Activated T-cell treated with anti-CD3 and anti-CD28 coated beads for 48 hours (primary cell): Measurements from ENCODE around the gene CADM2.

Source experiments
- DNase-seq: peaks from one replicate; pipeline ENCODE4 v3.0.0-alpha.2; 2020; ENCODE audit warnings: low read depth

Gene CADM2

DNA sequence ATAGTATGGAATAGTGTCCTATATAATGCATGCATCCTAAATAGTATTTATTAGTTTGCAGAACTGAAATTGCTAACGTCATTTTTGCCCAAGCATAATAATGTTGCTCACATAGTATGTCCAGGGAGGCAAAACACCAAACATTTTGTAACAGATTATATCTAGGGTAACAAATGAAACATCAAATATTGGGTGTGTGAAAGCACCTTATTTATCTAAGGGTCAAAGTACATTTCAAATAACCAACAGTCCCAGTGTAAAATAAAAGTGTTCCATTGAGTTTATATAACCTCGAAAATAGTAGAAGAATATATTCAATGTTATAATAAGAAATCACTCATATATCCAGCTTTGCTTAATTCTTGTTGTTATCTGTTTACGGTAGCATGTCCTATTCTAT, 363.1 kb downstream of the CADM2 start:
- no peak for DNase-seq

DNA sequence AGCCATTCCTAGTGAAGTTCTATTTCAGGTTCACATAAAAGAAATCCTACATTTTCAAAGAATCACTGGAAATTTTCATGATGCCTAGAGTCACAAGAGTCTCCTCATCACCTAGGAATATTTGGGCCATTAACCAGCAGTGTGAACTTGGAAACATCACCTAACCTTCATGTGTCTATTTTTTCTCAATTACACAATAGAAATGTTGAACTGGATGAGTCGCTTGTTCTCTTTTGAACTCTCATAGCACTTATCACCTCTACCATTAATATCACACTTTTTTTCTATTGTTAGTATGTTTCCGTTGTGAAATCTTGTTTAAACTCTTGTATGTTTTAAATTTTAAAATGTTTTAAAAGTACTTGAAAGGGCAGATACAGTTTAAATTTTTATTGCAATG, 371.3 kb downstream of the CADM2 start:
- no peak for DNase-seq

DNA sequence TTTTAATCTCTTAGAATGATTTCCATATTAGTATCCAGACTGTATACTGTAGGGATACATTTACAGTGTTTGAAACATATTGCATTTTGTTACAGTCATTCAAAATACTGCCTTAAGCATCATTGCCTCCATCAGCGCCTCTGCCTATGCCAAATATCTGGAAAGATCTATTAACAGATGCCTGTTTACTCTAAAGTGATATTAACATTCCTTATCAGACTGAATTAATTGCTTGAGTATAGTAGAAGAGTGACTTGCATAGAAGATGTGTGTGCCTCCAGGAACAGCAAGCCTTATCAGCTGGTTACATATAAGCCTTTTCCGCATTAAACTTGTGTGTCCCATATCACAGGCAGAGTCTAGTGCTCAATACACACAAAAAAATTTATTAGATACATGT, 379.1 kb downstream of the CADM2 start:
- DNase-seq: no peak

DNA sequence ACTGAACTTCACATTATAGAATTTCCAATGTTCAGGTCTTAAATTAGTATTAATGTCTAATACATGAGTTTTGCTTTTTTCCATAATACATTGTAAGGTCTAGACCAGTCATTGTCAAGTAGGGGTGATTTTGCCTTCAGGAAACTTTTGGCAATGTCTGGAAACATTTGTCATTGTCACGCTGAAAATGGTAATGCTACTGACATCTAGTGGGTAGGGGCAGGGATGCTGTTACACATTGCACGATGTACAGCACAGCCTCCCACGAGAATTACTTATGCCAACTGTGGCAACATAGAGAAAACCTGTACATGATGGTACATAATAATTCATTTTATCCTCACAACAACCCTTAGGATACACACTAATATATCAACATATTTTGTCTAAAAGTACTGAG, 384.1 kb downstream of the CADM2 start:
- no peak for DNase-seq

DNA sequence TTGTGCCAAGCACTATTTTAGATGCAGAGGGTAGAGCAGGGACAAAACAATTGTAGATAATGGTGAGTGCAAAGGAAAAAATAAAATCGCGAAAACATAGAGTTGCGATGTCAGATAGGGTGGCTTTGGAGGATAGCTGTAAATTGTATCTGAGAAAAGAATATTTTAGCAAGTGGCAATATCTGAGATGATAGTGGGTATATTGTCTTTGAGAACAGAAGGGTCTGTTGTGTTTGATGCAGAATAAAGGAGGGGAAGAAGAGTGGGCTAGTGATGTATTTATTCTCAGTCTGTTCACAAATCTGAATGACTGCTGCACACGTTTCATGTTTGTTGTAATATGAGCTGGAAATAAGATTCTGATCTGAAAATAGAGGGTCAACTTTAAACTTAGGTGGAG, 396.8 kb downstream of the CADM2 start:
- DNase-seq: no peak

DNA sequence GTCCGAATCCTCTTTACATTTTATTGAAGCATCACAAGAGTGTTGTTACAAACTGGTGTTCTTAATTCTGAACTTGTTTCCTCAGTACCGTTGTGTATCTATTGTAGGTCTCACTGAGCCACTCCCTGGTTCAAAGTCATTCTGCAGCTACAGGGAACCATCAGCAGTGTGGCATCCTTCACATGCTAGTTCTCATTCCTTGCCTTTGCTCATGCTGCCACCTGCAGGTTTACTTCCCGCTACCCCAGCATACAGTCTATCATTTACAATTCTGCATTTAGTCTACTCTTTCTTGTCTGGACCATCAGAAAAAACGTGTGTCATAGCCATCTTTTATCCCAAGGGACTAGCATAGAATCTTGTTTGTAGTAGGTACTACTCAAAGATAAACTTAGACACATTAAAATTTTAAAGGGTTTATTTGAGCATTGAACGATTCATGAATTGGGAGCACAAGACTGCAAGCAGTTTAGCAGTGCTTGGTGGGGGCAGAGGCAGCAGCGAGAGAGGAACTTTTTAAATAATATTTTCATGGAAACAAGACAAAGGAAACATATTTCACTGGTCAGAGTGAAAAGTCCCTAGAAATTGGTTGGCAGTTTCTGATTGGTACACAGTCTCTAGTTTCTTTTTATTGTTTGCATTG, 402.1 kb downstream of the CADM2 start:
- no peak for DNase-seq

DNA sequence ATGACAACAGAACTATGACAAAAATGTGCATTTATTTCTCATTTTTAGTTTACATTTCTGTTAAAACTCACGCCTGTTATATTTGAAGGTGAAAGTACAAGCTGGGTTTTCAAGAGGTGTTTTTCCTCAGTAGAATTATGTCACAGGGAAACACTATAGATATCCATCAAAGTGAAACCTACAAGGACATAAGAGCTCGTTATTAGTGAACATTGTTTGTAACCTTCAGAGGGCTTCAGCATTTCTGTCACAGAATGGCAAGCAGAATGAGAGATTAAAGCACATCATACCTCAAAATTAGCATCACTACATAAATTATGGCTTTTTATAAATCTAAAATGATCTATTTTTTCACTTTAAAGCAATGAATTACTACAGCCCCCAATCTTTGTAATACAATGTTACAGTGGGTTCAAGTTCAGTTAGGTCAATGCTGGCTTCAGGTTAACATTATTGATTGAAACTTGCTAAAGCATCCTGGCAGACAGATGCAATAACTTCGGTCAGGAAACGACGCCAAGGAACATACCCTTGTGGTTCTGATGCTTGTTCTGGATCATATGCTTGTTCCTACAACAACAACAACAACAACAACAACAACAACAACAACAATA, 405.6 kb downstream of the CADM2 start:
- no peak for DNase-seq

DNA sequence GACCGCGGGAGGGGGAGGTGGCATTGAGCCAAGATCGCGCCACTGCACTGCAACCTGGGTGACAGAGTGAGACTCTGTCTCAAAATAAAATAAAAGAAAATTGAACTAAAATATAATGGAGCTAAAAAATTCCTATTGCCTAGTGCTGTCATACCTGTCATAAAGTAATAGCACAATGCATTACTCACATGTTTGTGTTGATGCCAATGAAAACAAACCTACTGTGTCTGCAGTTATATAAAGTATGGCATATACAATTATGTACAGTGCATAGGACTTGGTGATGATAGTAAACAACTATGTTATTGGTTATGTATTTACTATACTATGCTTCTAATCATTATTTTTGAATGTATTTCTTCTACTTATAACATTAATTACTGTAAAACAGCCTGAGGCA, 411.6 kb downstream of the CADM2 start:
- no peak for DNase-seq

DNA sequence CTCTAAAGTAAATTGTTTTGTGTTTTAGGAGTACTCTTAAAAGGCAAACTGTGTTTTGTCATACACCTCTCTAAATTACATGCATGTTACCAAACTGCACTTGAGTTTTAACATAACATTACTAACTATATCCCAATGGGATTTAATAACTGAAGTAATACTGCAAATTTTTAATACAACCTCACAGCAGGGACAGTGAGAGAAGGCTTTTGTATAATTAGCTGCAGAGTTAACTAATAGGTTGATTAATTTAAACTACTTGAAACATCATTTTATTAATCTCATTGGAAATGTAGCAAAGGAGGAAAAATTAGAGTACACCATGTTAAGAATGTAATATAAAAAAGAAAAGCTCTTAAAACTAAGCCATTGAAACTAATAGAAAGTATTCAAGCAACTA, 417.3 kb downstream of the CADM2 start:
- DNase-seq: no peak

DNA sequence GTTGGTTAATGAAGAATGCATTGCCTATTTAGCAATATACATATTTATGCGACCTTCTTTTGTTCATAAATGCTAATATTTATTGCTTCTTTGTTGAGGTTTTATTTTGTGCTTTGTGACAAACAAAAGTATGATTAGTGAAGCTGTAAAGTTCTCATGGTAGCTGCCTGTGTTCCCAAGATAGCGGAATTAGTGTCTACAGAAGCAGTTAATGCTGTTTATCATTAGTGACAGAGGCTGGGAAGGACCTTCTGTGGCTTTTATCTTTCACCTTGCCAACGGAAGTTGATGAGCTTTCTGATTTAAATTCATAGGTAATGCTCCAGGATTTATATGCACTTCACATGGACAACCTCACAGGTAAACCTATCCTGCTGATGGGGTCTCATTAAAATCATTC, 418.3 kb downstream of the CADM2 start:
- no peak for DNase-seq

DNA sequence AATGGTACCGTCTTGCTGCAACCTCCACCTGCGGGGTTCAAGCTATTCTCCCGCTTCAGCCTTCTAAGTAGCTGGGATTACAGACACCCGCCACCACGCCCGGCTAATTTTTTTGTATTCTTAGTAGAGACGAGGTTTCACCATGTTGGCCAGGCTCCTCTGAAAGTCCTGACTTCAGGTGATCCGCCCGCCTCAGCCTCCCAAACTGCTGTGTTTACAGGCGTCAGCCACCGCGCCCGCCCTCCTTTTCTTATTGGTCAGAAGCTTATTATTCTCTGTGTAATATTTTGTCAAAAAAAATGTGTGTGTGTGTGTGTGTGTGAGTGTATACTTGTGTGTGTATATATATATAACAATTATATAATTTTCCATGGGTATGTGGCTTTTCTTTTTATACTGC, 425.6 kb downstream of the CADM2 start:
- no peak for DNase-seq

DNA sequence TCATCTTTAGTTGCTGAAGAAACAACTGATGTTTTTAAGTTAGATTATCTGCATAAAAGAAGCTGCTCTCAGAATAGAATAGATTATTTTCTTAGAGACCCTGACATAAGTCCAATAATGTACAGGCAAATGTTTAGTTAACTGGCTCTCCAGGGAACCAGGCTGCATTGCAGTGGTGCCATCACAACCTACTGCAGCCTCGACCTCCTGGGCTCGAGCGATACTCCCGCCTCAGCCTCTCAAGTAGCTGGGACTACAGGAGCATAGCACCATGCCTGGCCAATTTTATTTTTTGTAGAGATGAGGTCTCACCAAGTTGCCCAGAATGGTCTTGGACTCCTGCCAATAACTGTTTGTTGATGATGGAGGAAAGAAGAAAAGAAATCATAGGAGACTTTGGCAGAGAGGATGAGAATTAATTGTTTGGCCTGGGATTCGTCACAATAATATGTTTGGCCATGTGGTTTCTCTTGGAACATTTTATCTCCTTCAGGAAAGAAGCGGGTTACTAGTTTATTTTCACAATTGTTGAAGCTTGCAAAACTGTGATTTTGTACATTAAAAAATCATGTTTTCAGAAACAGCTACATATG, 429.2 kb downstream of the CADM2 start:
- no peak for DNase-seq

DNA sequence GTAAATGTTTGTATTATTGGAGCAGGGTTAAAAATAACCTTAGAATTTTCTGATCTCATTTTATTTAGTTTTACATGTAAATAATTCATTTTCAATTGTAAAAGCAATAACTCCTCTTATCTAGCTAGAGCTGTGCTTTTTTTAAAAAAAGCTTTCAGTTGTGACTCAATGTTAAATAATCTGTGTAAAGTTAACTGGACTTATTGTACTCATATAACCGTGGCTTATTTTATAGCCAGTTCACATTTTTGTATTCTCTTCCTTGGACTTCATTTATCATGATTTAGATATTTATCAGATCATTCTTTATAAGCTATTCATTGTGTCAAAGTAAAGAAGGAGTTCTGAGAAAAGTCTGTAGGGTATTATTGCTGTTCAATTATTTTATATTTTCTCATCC, 435.6 kb downstream of the CADM2 start:
- DNase-seq: no peak

DNA sequence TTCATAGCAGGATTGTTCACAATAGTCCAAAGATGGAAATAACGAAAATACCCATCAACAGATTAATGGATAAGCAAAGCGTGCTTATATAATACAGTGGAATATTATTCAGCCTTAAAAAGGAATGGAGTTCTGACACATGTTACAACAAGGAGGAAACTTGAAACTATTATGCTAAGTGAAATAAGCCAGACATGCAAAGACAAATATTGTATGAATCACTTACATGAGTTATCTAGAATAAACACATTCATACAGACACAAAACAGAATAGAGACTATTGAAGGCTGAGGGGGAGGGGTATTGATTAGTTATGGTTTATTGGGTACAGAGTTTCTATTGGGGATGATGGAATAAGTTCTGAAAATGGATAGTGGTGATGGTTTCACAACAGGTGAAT, 438.6 kb downstream of the CADM2 start:
- no peak for DNase-seq

DNA sequence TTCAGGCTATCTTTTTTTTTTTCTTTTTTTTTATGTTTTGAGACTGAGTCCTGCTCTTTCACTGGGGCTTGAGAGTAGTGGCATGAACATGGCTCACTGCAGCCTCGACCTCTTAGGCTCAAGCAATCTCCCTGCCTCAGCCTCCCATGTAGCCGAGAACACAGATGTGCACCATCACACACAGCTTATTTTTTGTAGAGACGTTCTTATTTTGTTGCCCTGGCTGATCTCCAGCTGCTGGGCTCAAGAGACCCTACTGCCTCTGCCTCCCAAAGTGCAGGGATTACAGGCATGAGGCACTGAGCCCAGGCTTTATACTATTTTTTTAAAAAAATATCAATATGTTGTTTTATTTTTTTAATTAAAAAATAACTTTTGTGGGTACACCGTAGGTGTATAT, 467.3 kb downstream of the CADM2 start:
- no peak for DNase-seq

DNA sequence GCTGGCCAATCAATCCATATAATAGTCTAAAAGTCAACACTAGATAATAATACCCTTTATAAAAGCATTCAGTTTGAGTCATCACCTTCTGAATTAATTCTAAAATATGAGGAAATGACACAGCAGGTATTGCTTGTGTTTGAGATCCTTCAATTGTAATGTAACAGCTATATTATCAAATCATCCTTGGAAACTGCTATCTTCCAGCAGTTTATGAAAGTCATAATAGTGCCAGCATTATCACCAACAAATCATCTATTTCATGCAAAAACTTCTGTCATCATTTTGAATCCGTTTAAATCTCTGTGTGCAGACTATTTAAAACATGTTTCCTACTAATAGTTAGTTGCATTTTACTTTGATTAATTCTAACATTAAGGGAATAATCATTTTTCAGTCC, 468.7 kb downstream of the CADM2 start:
- DNase-seq: no peak

DNA sequence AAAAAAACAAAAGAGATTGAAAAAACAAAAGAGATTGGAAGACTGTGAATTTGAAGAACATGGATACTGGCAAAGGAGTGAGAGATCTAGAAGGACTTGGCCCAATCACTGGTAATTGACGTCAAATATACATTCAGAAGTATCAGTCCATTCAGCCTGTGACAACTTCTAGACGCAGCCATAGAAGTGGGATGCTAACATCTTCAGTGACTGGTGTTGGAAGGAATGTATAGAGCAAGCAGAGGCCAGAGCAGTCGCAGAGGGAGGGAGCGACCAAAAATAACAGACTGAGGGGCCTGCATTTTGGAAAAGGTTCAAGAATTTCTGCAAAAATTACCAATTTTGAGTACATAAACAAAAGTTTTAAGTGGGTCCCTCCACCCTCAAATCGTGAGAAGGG, 473.3 kb downstream of the CADM2 start:
- DNase-seq: no peak

DNA sequence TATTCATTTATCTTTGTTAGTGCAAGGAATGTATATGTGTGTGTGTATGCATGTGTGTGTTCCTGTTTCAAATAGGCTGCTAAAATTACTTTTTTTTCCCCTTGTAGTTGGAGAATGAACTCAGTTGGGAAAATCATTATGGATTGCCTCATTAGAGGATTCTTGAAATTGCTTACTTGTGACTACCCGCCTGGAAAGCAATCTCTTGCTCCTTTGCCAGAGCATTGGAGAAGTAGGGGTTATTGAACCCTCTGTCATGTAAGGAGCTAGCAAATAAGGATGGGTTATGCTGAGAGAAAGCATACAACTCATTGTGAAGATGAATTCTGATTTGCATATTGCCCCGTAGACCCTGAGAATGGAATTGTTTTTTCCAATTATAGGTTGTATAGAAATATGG, 474.5 kb downstream of the CADM2 start:
- no peak for DNase-seq

DNA sequence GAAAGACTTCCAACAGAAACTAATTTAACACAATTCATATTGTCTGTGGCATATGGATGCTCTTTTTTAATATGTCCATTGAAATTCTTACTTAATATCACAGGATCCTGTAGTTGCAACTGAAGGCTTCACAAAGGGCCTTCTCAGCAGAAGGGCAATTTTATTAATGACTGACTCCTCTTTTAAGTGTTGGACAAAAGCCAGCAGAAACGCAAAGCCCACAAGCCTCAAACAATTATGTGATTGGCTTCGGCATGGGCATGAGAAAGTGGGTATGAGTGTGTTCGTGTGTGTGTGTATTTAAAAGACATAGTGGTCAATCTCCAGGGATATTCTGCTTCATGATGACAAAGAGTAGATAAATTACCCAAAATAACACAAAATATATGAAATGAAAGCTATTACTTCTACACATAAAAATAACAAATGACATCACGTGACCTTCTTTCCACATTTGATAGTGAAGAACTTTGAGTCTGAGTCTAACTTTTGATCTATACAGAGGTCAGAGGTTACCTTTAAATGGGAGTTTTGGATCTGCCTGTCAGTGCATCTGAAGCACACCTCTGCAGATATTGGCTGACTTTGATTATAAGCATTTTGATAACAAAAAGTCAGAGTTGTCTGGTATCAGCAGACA, 496.9 kb downstream of the CADM2 start:
- no peak for DNase-seq

DNA sequence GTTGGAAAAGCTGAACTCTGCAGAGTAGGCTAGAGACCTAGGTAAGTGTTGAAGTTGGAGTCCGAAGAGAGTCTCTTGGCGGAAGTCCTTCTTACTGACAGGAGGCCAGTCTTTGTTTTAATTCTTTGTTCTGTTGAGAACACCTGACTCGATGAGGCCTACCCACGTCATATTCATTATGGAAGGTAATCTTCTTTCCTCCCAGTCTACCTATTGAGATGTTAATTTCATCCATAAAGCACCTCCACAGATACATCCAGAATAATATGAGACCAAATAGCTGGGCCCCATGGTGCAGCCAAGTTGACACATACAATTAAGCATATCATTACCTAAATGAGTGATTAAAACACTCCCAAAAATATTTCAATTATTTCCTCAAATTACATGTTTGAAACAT, 515.5 kb downstream of the CADM2 start:
- DNase-seq: no peak

DNA sequence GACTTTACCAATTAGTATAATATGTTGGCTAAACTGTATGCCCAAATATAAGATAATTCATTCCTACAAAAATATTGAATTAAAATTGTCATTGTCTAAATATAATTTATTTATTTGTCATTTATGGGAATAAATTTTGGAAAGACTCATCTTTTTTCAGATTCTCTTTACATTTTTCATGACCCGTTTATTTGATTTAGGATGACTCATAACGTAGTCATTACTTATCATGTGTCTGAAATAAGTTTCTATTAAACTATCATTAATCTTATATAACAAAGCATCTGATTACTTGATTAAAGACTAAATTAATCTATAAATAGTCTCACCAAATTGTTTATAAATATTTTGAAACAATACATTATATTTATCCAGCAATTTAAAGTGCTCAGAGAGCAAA, 516.6 kb downstream of the CADM2 start:
- DNase-seq: no peak

DNA sequence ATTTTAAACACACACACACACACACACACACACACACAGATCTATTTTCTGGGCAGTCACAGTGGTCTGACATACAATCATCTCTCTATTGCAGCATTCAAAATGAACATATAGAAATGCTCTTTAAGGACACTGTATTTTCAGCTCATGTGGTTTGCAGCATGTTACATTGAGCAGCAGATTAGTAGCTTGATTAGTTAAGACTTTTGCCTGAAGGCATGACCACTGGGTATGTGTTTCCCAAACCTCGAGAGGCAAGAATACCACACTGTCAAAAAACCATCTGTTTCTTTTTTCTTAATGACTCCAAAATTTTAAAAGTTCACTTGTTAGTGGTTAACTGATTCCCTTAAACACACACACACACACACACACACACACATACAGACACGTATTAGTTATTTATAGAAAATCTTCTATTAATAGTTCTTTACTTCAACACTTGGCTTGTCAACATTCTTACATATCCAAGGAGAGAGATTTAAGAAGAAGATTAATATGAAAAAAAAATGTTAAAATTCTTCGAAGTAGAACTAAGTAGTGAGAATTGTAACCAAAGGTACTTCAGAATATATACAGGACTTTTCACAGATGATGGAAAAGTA, 518.2 kb downstream of the CADM2 start:
- DNase-seq: no peak
